ENCODE results near the gene OCA2. TPM values are rescaled to one million over a fixed set of nuclear protein-coding genes. Genes with fewer than 3 reads are reported as not detected.

OCA2 gene
- total RNA-seq, 4 donors from 2014 or later: 0.19 to 1.1 TPM; not detected in 2

DNA sequence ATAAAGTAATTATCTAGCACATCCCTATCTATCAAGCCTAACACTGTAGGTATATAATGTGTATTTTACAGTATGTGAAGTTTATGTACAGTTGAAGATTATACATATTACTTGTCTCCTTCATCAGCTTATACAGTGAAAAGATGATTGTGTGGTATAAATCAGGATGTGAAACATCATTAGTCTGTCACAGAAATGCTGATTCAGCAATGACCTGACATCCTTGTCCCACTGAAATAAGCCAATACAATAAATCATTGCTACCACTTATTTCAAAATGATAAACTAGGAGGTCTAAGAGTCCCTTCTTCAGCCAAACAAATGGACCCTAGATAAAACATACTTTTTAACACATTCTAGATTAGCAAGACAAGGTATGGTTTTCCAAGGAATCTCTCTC lies 225.3 kb downstream of the OCA2 start:
- TF ChIP-seq, protein P1, sequence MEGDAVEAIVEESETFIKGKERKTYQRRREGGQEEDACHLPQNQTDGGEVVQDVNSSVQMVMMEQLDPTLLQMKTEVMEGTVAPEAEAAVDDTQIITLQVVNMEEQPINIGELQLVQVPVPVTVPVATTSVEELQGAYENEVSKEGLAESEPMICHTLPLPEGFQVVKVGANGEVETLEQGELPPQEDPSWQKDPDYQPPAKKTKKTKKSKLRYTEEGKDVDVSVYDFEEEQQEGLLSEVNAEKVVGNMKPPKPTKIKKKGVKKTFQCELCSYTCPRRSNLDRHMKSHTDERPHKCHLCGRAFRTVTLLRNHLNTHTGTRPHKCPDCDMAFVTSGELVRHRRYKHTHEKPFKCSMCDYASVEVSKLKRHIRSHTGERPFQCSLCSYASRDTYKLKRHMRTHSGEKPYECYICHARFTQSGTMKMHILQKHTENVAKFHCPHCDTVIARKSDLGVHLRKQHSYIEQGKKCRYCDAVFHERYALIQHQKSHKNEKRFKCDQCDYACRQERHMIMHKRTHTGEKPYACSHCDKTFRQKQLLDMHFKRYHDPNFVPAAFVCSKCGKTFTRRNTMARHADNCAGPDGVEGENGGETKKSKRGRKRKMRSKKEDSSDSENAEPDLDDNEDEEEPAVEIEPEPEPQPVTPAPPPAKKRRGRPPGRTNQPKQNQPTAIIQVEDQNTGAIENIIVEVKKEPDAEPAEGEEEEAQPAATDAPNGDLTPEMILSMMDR (IDR thresholded peaks at IDR 0.05): no peak
- no peak for DNase-seq (ENCODE audit: low spot score)
- no peak for ATAC-seq (ENCODE audit: low FRiP score)

DNA sequence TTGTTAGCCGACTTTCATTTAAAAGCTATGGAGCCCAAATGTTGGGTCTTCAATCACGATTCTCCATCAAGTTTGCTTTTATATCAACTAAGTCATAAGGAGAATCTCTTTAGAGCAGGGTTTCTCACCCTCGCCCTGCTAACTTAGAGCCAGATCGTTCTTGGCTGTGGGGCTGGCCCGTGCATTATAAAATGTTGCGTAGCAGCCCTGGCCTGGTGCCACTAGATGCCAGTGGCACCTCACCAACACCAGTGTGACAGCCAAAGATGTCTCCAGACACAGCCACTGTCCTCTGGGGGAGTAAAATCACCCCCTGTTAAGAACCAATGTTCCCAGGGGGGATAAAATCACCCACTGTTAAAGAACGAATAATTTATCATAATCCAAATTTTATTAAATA lies 226.1 kb downstream of the OCA2 start:
- TF ChIP-seq, protein P1 (IDR thresholded peaks at IDR 0.05): no peak
- DNase-seq (ENCODE audit: low spot score) (no peak), ATAC-seq (ENCODE audit: low FRiP score) (no peak)

DNA sequence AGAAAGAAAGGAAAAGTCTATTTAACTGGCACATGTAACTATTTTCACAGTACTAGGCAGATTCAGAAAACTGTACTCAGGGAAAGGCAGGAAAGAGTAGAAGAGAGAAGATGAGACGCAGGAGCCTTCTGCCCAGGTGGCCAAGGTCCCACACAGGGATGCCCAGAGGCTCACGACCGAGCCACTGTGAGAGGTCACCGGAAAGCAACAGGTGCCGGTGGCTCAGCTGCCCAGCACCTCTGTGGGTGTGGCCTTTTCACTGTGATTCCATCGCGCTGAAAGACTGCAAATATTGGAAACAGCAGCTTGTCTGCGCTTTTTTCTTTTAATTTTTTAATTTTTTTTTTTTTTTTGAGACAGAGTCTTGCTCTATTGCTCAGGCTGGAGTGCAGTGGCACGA lies 226.8 kb downstream of the OCA2 start:
- TF ChIP-seq, protein P1 (IDR thresholded peaks at IDR 0.05): no peak
- DNase-seq (ENCODE audit: low spot score): no peak
- ATAC-seq (ENCODE audit: low FRiP score): no peak

DNA sequence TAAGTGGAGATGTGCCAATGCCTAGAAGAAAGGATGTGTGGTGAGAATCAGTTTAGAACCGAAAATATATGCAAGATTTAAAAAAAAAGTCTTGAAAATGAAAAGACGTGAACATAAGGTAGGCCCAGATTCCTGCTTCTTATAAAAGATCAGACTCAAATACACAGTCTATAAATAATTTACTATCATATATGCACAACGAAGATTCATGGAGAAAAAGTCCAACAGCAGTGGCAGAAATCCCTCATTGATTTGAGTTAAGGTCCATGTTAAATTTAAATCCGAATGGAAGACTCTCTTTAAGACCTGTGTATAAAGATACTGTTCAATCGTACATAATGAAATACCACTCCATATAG lies 227.2 kb downstream of the OCA2 start:
- no peak for ATAC-seq (ENCODE audit: low FRiP score)

DNA sequence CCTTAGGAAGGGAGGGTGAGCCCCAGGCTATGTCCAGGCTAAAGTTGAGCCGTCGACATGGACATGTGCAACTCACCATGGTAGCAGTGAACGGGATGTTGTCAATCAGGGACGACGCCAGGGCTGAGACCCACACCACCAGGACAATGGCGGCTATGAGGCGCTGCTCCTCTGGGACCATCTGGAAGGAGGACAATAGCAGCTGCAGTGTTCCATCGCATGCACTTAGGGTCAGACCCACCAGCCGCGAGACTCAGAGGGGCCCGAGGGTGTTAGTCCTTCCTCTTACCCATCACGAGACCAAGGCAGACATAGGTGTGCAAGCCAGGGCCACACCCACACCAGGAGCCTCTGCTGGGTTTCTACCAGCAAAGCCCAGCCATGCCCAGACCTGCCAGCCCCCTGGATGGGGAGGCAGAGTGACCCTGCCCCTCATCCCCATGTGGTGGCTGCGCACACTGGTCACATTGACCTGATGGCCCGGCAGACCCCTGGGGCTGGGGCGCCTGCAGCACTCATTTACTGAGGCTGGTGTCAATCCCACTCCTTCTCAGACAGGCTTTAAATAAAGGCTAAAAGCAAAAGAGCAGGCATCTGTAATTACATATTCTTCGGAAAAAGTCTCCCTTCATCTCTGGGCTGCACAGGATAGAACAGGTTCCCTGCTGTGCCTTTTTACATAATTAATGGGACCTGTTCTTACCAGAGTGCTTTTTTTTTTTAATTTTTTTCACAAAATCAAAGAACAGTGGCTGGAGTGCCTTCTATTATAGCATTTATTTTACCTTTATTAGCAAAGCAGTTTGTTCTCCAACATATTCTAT lies 227.8 kb downstream of the OCA2 start:
- DNase-seq (ENCODE audit: low spot score) (no peak), ATAC-seq (ENCODE audit: low FRiP score) (no peak)
- TF ChIP-seq, protein P1 (IDR thresholded peaks at IDR 0.05): no peak

More for the DNA sequence above, 227.2 kb downstream of the OCA2 start:
- DNase-seq (ENCODE audit: low spot score): no peak
- TF ChIP-seq, protein P1 (IDR thresholded peaks at IDR 0.05): no peak

DNA sequence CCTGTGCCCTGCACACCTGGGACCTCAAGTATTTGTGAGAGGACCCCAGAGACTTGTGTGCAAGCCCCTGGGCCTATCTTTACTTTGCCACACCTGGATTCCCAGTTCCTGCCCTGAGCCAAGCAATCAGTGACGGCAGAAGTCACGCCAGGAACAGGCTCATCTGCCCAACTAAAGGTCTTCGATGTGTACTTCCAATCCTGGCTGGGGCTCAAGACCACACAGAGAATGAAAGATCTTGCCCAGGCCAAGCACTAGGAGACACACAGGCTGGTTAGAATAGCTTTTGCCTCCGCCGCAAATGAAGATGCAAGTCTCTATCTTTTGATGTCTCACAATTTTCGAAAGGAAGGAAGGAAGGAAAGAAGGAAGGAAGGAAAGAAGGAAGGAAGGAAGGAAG lies 228.8 kb downstream of the OCA2 start:
- TF ChIP-seq, protein P1 (IDR thresholded peaks at IDR 0.05): no peak
- DNase-seq (ENCODE audit: low spot score): no peak
- ATAC-seq (ENCODE audit: low FRiP score): no peak

DNA sequence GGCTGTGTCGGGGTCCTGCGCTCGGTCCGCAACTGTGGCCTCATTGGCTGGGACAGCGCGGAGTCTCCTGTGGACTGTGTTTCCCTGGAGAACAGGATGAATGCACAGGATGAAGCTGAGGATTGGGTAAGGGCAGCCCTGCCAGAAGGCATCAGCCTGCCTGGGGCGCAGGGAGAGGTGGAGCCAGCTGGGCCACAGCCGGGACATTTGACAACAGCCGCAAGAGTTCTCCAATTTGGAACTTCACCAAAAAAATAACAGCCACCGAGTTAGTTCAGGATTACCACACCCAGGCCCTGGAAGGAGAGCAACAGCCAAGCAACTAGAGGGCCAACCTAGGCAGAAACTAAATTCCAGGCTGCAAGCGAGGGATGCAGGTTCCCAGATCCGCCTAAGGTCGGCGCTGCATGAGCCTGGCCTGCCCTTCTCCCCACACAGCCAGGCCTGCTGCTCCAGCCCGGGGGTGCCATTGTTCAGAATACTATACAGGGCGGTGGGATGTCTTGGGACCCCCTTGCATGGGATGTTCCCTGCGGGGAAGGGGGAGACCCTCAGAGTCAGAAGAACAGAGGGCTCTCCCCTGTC lies 229.3 kb downstream of the OCA2 start:
- ATAC-seq (ENCODE audit: low FRiP score) (peak; percentile 43), DNase-seq (ENCODE audit: low spot score) (no peak)
- TF ChIP-seq, protein P1 (IDR thresholded peaks at IDR 0.05): no peak

Data from omental fat pad (tissue), 4 donors.